NCI-H1694 (cell line): ENCODE results near the gene NLRP1.
"Not testable (repeated sequence)": the region's sequence is repeated elsewhere in the genome, so short reads cannot be mapped to it uniquely, and the experiment has no call there.

Source experiments
- DNase-seq: peaks from one replicate; lab custom pipeline; 2025; lab: John Stamatoyannopoulos, UW

NLRP1 gene

GRCh38 chr17:5587438-5588032 is 3.2 kb upstream of the NLRP1 start:
- DNase-seq: peak; percentile 66

GRCh38 chr17:5585836-5586521 is 1.7 kb upstream of the NLRP1 start:
- no peak for DNase-seq

- no peak for DNase-seq
These were observed 1.0 kb upstream of the NLRP1 start for GRCh38 chr17:5585287-5585794.

- DNase-seq: no peak
These were observed 605 bp downstream of the NLRP1 start for GRCh38 chr17:5583426-5584382.

GRCh38 chr17:5582209-5583185 is 1.8 kb downstream of the NLRP1 start:
- DNase-seq: no peak

GRCh38 chr17:5581655-5582054 is 2.7 kb downstream of the NLRP1 start:
- DNase-seq: no peak

- no peak for DNase-seq
These were observed 3.3 kb downstream of the NLRP1 start for GRCh38 chr17:5580969-5581368.

GRCh38 chr17:5580367-5580766 is 3.9 kb downstream of the NLRP1 start:
- no peak for DNase-seq

- not testable (repeated sequence) for DNase-seq
These were observed 5.5 kb downstream of the NLRP1 start for GRCh38 chr17:5578768-5579167.

- not testable (repeated sequence) for DNase-seq
These were observed 11.3 kb downstream of the NLRP1 start for GRCh38 chr17:5573017-5573416.

GRCh38 chr17:5571281-5571680 is 13.0 kb downstream of the NLRP1 start:
- no peak for DNase-seq

GRCh38 chr17:5565808-5566207 is 18.5 kb downstream of the NLRP1 start:
- no peak for DNase-seq

- no peak for DNase-seq
These were observed 20.9 kb downstream of the NLRP1 start for GRCh38 chr17:5563456-5563855.

GRCh38 chr17:5562661-5563360 is 21.5 kb downstream of the NLRP1 start:
- DNase-seq: no peak

GRCh38 chr17:5561736-5562571 is 22.4 kb downstream of the NLRP1 start:
- no peak for DNase-seq

GRCh38 chr17:5560361-5560988 is 23.8 kb downstream of the NLRP1 start:
- no peak for DNase-seq

GRCh38 chr17:5558815-5559785 is 25.2 kb downstream of the NLRP1 start:
- no peak for DNase-seq

- DNase-seq: no peak
These were observed 26.3 kb downstream of the NLRP1 start for GRCh38 chr17:5557990-5558389.
